Osteocyte (in vitro differentiated cells): ENCODE measurements around the gene ESRRA. TPM values are rescaled to one million over a fixed set of nuclear protein-coding genes. Genes with fewer than 3 reads are reported as not detected.

ENCODE experiments used
- DNase-seq: peaks from one replicate; pipeline ENCODE4 v3.0.0; 2021; ENCODE audit warnings: mixed read lengths; ENCODE audit not compliant: unreplicated experiment; ENCODE audit errors: extremely low spot score
- H3K27ac Mint-ChIP-seq: one replicate; pipeline ENCODE4 v1.8.0; 2021; ENCODE audit warnings: mild to moderate bottlenecking, mixed read lengths; ENCODE audit not compliant: unreplicated experiment
- H3K27me3 Mint-ChIP-seq: one replicate; pipeline ENCODE4 v1.8.0; 2021; ENCODE audit warnings: mixed read lengths; ENCODE audit not compliant: unreplicated experiment
- H3K36me3 Mint-ChIP-seq: one replicate; pipeline ENCODE4 v1.8.0; 2021; ENCODE audit warnings: mixed read lengths; ENCODE audit not compliant: unreplicated experiment
- H3K4me1 Mint-ChIP-seq: one replicate; pipeline ENCODE4 v1.8.0; 2021; ENCODE audit warnings: mixed read lengths; ENCODE audit not compliant: unreplicated experiment
- H3K4me3 Mint-ChIP-seq: one replicate; pipeline ENCODE4 v1.8.0; 2021; ENCODE audit warnings: mild to moderate bottlenecking, moderate library complexity, mixed read lengths; ENCODE audit not compliant: unreplicated experiment
- H3K9me3 Mint-ChIP-seq: one replicate; pipeline ENCODE4 v1.8.0; 2021; ENCODE audit warnings: mixed read lengths; ENCODE audit not compliant: unreplicated experiment
- total RNA-seq: library from RNA; stranded (reverse); gene quantifications from 2 replicates; pipeline ENCODE4 v1.2.1, GENCODE V29; 2021
- TF ChIP-seq, protein P1 (sequence below): fragments of 200-600 bp; sonication (generic); IDR thresholded peaks from 2 replicates; pipeline ENCODE4 v1.5.0; 2021; ENCODE audit warnings: antibody characterized with exemption, mild to moderate bottlenecking, moderate library complexity

ESRRA gene
- total RNA-seq, 1 donor from 2014 or later: 37.4 TPM

DNA sequence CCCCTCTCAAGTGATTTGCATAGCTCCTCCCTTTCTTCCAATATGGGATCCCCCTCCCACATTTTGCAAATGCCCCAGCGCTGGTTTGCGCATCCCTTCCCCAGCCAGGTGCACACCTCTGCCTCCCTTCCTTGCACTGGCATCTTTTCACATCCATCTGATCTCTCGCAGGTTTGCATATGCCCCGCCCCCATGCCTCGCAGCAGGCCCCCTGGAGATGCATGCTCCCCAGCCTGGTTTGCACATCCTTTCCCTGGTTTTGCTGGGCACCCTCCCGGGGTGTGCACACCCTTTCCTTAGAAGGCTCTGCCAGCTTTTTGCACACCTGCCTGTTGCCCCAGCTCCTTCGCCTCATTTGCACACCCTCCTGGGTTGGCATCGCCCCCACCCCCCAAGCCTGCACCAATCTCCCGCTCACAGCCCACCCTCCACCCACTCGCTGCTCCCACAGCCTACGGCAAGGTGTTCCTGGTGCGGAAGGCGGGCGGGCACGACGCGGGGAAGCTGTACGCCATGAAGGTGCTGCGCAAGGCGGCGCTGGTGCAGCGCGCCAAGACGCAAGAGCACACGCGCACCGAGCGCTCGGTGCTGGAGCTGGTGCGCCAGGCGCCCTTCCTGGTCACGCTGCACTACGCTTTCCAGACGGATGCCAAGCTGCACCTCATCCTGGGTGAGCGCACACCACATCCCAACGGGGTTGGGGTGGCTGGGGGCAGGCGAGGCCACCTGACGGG lies 54.6 kb downstream of the ESRRA start:
- Mint-ChIP-seq H3K36me3 (peaks cover 17% of the 10 kb centered on the region), H3K27me3 (no peaks in the 10 kb centered on the region), H3K27ac (peak overlapping the region; percentile 75), H3K9me3 (no peaks in the 10 kb centered on the region), H3K4me3 (peak overlapping the region; percentile 82), H3K4me1 (peaks cover 38% of the 10 kb centered on the region)
- DNase-seq: no peak
- TF ChIP-seq, protein P1, sequence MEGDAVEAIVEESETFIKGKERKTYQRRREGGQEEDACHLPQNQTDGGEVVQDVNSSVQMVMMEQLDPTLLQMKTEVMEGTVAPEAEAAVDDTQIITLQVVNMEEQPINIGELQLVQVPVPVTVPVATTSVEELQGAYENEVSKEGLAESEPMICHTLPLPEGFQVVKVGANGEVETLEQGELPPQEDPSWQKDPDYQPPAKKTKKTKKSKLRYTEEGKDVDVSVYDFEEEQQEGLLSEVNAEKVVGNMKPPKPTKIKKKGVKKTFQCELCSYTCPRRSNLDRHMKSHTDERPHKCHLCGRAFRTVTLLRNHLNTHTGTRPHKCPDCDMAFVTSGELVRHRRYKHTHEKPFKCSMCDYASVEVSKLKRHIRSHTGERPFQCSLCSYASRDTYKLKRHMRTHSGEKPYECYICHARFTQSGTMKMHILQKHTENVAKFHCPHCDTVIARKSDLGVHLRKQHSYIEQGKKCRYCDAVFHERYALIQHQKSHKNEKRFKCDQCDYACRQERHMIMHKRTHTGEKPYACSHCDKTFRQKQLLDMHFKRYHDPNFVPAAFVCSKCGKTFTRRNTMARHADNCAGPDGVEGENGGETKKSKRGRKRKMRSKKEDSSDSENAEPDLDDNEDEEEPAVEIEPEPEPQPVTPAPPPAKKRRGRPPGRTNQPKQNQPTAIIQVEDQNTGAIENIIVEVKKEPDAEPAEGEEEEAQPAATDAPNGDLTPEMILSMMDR: no peak

DNA sequence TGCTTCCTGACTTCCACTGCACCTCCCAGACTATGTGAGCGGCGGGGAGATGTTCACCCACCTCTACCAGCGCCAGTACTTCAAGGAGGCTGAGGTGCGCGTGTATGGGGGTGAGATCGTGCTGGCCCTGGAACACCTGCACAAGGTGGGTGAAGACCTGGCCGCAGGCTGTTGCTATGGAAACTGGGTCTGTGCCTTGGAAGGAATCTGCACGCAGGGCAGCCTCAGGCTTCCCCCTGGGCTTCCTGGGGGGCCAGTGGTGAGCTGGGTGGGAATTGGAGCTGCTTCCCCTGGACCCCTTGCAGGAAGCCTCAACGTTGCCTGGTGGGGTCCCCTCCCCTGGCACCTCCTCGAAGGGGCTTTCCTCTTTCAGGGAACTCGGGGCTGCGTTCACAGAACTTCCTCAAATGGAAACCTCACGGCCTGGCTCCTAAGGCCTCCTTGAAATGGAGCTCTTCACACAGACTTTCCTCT lies 55.2 kb downstream of the ESRRA start:
- TF ChIP-seq, protein P1: no peak
- Mint-ChIP-seq H3K4me1 (peaks cover 32% of the 10 kb centered on the region), H3K27me3 (no peaks in the 10 kb centered on the region), H3K9me3 (no peaks in the 10 kb centered on the region), H3K36me3 (peaks cover 19% of the 10 kb centered on the region), H3K4me3 (peak overlapping the region; percentile 82), H3K27ac (no peak overlapping the region)
- DNase-seq: no peak

DNA sequence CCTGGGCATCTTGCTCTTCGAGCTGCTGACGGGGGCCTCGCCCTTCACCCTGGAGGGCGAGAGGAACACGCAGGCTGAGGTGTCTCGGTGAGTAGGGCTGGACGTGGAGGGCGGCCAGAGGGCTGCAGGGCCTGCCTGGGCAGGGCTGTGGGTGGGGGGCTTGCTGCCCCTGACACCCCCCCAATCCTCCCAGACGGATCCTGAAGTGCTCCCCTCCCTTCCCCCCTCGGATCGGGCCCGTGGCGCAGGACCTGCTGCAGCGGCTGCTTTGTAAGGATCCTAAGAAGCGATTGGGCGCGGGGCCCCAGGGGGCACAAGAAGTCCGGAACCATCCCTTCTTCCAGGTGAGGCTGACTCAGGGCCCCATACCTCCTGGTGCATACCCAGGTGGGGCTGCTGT lies 56.3 kb downstream of the ESRRA start:
- no peaks in the 10 kb centered on the region for H3K9me3 Mint-ChIP-seq
- peaks cover 25% of the 10 kb centered on the region for H3K36me3 Mint-ChIP-seq
- DNase-seq: no peak
- no peak overlapping the region for H3K4me3 Mint-ChIP-seq
- H3K27me3 Mint-ChIP-seq: no peaks in the 10 kb centered on the region
- H3K4me1 Mint-ChIP-seq: peaks cover 30% of the 10 kb centered on the region
- H3K27ac Mint-ChIP-seq: no peak overlapping the region
- TF ChIP-seq, protein P1: no peak

DNA sequence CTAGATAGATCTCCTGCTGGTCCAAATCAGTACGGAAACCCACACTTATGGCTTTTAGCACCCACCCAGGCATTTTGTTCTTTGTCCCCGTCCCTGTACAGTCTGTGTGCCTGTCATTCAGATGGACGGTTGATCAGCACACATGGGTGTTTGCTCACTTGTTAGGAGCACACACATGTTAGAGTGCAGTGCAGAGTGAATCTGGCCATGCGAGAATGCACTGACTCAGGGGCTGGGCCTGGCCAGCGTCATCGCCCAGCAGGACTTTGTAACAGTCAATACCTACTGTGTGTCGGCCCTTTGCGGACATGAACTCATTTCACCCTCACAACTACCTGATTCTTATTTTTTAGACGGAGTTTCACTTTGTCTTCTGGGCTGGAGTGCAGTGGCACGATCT lies 57.0 kb downstream of the ESRRA start:
- peaks cover 28% of the 10 kb centered on the region for H3K36me3 Mint-ChIP-seq
- H3K9me3 Mint-ChIP-seq: no peaks in the 10 kb centered on the region
- no peak overlapping the region for H3K27ac Mint-ChIP-seq
- H3K4me1 Mint-ChIP-seq: peaks cover 30% of the 10 kb centered on the region
- no peak overlapping the region for H3K4me3 Mint-ChIP-seq
- no peaks in the 10 kb centered on the region for H3K27me3 Mint-ChIP-seq
- no peak for DNase-seq
- TF ChIP-seq, protein P1: no peak

DNA sequence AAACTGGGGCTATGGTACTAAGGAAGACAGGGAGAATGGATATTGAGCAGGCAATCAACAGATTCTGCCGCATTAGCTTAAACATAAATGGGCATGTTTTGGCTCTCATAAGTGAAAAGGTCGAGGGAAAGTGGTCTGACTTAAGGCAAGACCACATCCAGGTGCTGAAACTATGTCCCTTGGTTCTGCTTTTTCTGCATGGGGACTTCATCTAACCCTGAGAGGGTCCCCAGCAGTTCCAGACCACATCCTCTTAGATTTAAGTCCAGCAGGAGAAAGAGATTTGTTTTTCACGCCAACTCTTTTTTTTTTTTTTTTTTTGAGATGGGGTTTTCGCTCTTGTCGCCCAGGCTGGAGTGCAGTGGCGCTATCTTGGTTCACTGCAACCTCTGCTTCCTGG lies 59.1 kb downstream of the ESRRA start:
- Mint-ChIP-seq H3K36me3 (peaks cover 32% of the 10 kb centered on the region), H3K27me3 (no peaks in the 10 kb centered on the region), H3K4me1 (peaks cover 16% of the 10 kb centered on the region), H3K4me3 (no peak overlapping the region), H3K27ac (no peak overlapping the region), H3K9me3 (no peaks in the 10 kb centered on the region)
- DNase-seq: no peak
- TF ChIP-seq, protein P1: no peak
